AG09309 (cell line): ENCODE results near the gene ADAMTS16.

Source experiments
- DNase-seq: peaks from one replicate; pipeline ENCODE4 v3.0.0-alpha.2; 2010; ENCODE audit warnings: low read depth
- H3K4me3 ChIP-seq: 2 replicates; pipeline ENCODE4 v1.5.1; 2011; ENCODE audit warnings: mild to moderate bottlenecking, low read depth, low read length, moderate library complexity; ENCODE audit not compliant: control insufficient read depth
- TF ChIP-seq, protein P1 (sequence below): IDR thresholded peaks from 2 replicates; pipeline ENCODE4 v1.5.1; 2011; ENCODE audit warnings: mild to moderate bottlenecking, low read depth, low read length, inconsistent platforms; ENCODE audit not compliant: insufficient read depth, control insufficient read depth; ENCODE audit errors: missing control alignments

Gene ADAMTS16

DNA sequence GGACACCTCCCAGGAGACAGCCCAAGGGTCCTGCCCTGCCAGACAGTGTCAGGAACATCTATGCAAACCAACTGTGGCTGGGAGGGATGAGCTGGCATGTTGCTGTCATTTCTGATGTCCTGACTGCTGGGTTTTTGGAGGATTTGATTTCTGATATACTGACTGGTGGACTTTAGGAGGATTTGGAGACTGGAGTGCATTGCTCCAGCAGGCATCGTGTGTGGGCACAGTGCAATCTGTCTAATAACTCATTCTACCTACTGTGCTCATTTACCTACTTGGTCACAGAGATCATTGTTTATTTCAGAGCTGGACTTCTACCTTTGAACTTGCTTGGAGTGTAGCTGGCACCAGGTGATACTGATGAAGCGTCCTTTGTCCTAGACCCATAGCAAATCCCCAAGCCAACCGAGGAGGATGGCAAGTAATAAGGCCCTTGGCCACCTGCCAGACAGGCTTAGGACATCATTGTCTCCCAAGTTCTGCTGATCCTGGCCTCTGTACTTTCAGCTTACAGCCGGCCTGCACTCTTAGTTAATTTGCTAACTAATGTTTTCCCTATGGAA is 158.0 kb downstream of the ADAMTS16 start:
- DNase-seq = no peak
- TF ChIP-seq, protein P1, sequence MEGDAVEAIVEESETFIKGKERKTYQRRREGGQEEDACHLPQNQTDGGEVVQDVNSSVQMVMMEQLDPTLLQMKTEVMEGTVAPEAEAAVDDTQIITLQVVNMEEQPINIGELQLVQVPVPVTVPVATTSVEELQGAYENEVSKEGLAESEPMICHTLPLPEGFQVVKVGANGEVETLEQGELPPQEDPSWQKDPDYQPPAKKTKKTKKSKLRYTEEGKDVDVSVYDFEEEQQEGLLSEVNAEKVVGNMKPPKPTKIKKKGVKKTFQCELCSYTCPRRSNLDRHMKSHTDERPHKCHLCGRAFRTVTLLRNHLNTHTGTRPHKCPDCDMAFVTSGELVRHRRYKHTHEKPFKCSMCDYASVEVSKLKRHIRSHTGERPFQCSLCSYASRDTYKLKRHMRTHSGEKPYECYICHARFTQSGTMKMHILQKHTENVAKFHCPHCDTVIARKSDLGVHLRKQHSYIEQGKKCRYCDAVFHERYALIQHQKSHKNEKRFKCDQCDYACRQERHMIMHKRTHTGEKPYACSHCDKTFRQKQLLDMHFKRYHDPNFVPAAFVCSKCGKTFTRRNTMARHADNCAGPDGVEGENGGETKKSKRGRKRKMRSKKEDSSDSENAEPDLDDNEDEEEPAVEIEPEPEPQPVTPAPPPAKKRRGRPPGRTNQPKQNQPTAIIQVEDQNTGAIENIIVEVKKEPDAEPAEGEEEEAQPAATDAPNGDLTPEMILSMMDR = no peak
- no peak overlapping the region for H3K4me3 ChIP-seq

DNA sequence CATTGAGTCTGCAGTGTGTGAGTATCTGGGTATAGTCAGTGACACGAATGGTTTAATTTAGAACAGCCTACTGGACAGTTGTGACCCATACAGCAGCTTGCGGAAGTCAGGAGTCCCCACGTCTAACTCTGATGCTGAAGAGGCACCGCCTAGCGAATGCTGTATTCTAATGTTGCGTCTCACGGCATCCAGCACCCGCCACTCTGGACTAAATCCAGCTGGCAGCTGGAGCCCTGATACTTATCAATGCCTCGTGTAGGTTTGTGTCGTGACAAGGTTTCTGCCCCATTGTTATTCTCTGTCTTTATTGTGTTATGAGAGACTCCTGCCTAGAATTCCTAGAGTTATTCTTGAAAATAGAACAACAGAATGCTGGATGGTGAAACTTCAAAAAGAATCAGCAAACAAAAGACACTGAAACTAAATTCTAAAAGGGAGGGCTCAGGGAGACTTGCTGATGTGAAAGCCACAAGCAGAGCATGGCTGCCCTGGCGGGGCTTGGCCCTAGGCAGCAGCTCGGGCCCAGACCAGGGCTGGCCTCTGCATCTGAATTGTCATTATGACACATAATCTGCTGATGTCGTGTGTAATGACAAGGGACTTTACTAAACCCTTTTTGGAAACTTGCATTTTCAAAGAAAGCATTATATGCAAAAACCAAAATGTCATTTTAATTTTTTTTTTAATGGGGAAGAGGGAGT is 158.9 kb downstream of the ADAMTS16 start:
- TF ChIP-seq, protein P1 = no peak
- DNase-seq = no peak

DNA sequence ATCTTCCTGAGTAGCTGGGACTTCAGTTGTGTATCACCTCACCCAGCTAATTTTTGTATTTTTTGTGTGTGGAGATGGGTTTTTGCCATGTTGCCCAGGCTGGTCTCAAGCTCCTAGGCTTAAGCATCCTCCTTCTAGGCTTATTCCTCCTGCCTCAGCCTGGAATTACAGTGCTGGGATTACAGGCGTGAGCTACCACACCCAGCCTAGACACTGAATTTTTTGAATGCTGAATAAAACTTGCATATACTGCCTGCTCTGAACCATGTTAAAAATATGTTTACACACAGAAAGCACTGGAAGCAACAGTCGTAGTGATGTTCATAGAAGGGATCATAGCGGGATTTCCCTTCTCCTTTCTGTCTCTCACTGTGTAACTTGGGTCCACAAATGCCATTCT is 161.0 kb downstream of the ADAMTS16 start:
- no peak for DNase-seq
- TF ChIP-seq, protein P1 = no peak
- H3K4me3 ChIP-seq = no peak overlapping the region

More for the DNA sequence above, 158.9 kb downstream of the ADAMTS16 start:
- H3K4me3 ChIP-seq = no peak overlapping the region

DNA sequence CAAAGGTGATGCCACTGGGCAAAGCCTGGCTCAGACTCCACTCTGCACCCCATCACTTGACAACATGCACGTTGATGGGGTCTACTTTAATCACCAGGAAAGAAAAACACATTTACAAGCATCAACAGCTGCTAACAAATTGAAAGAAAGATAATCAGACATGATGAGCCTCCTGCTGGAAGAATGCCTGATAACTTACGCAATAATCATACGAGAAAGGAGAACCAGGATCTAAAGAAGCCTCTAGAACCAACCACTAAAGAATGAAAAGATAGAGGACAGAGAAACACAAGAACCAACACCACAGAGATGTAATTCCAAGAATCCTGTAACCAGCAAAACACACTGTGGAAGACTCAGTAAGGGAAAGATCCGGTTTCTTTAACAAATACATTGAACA is 162.1 kb downstream of the ADAMTS16 start:
- TF ChIP-seq, protein P1 = no peak
- H3K4me3 ChIP-seq = no peak overlapping the region
- no peak for DNase-seq

DNA sequence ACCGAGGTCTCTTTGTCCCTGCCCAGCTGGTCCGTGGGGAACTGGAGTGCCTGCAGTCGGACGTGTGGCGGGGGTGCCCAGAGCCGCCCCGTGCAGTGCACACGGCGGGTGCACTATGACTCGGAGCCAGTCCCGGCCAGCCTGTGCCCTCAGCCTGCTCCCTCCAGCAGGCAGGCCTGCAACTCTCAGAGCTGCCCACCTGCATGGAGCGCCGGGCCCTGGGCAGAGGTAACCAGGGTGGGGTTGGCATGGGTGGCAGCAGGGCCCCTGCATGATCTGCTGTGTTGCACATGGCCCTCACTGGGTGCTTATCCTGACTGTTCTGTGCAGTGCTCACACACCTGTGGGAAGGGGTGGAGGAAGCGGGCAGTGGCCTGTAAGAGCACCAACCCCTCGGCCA is 163.1 kb downstream of the ADAMTS16 start:
- no peak for DNase-seq
- TF ChIP-seq, protein P1 = no peak

DNA sequence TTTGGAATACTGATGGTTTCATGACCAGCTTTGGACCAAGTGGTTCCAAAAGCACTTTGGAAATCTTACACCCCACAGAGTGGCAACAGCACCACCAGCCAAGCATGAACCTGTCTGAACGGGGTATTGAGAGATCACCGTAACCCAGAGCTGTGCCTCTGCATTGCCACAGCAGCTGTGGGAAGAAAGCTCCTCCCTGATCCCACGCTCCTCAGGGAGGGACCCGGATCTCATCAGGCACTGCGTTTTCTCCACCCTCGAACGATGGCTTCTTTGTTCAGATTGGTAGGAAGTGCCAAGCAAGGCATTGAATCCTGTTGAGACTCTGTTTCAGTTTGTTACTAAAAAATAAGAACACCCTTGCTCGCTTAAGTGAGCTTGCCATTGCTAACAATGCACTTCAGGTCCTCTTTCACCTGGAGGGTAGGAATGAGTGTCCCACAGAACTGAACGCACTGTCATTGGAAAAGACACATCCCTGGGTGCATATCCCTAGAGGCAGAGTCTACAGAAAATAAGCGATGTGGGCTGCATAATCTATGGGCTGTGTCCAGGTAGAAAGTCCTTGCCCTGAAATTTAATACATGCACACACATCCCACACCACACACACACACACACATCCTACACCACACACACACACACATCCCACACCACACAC is 164.4 kb downstream of the ADAMTS16 start:
- TF ChIP-seq, protein P1 = no peak
- H3K4me3 ChIP-seq = no peak overlapping the region
- DNase-seq = no peak

More for the DNA sequence above, 163.1 kb downstream of the ADAMTS16 start:
- no peak overlapping the region for H3K4me3 ChIP-seq
